ENCODE measurements around the gene BRI3BP.

BRI3BP gene

GRCh38 chr12:125050446-125050845, 57.0 kb downstream of the BRI3BP start:
- TF ChIP-seq CTCF (IDR thresholded peaks at IDR 0.05), result no peak
- Mint-ChIP-seq H3K36me3 (ENCODE audit: low read depth) (peaks cover 9% of the 10 kb centered on the region), H3K9me3 (peaks cover 12% of the 10 kb centered on the region), H3K27ac (no peak overlapping the region), H3K4me3 (no peak overlapping the region), H3K27me3 (ENCODE audit: low read depth, poor library complexity) (peaks cover under 1% of the 10 kb centered on the region), H3K4me1 (no peaks in the 10 kb centered on the region)
- no peak for DNase-seq

DNA sequence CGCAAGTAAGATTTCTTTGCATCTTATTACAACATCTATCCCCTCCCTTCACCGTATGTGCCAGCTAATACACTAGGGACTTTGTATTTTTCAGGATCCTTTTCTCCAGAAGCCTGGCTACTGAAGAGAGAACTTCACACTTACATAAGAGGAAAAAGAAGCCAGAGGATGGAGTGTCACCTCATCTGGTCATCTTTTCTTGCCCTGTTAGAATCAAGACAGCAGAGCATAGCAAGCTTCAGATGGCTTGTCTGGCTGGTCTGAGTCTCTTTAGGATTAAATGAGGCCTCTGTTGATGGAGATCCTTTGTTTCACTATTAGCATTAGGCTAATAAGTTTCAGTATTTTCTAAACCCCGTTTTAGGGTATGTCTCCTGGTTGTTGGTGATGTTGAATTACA, 57.4 kb downstream of the BRI3BP start:
- Mint-ChIP-seq H3K27ac (no peak overlapping the region), H3K36me3 (ENCODE audit: low read depth) (peaks cover 10% of the 10 kb centered on the region), H3K27me3 (ENCODE audit: low read depth, poor library complexity) (peaks cover 3% of the 10 kb centered on the region), H3K4me3 (no peak overlapping the region), H3K9me3 (peaks cover 12% of the 10 kb centered on the region), H3K4me1 (no peaks in the 10 kb centered on the region)
- DNase-seq, result no peak
- no peak for TF ChIP-seq CTCF (IDR thresholded peaks at IDR 0.05)

DNA sequence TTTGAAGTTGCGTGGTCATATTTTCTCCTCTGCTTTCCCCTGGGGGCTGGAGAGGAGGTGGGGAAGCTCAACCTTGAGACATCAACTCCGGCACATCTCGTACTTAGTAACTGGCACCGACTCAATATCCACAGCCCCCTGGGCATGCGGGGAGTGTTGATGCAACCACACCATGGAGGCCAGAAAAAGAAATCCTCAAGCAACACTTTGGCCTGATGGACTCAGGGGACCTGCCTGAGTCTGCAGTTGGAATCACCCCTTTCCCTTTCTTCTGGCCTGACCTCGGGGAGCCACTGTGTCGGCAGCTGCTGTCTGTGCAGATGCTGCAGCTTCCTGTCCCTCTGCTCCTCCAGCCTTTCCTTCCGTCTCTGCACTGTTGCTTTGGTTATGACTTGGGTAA, 60.4 kb downstream of the BRI3BP start:
- no peak for TF ChIP-seq CTCF (IDR thresholded peaks at IDR 0.05)
- DNase-seq, result no peak
- H3K4me3 Mint-ChIP-seq, result no peak overlapping the region
- H3K27ac Mint-ChIP-seq, result no peak overlapping the region
- H3K36me3 Mint-ChIP-seq (ENCODE audit: low read depth), result peaks cover 10% of the 10 kb centered on the region
- peaks cover 3% of the 10 kb centered on the region for H3K27me3 Mint-ChIP-seq (ENCODE audit: low read depth, poor library complexity)
- no peaks in the 10 kb centered on the region for H3K4me1 Mint-ChIP-seq
- peaks cover 12% of the 10 kb centered on the region for H3K9me3 Mint-ChIP-seq

DNA sequence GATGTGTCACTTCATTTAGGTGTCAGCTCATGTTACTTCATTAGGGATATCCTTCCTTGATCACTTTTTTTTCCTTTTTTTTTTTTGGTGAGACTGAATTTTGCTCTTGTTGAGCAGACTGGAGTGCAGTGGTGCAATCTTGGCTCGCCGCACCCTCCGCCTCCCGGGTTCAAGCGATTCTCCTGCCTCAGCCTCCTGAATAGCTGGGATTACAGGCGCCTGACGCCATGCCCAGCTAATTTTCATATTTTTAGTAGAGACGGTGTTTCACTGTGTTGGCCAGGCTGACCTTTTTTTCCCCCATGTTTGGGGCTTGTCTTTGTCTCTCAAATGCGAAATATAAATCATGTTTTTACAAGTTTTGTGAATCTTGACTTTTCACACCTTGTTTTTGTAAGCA, 62.1 kb downstream of the BRI3BP start:
- Mint-ChIP-seq H3K4me3 (no peak overlapping the region), H3K36me3 (ENCODE audit: low read depth) (peaks cover 15% of the 10 kb centered on the region), H3K27ac (no peak overlapping the region), H3K27me3 (ENCODE audit: low read depth, poor library complexity) (peaks cover 3% of the 10 kb centered on the region), H3K4me1 (no peaks in the 10 kb centered on the region), H3K9me3 (peaks cover 24% of the 10 kb centered on the region)
- no peak for DNase-seq
- no peak for TF ChIP-seq CTCF (IDR thresholded peaks at IDR 0.05)

GRCh38 chr12:125056306-125056705, 62.9 kb downstream of the BRI3BP start:
- H3K36me3 Mint-ChIP-seq (ENCODE audit: low read depth), result peaks cover 15% of the 10 kb centered on the region

More at GRCh38 chr12:125056306-125056705, 62.9 kb downstream of the BRI3BP start:
- TF ChIP-seq CTCF (IDR thresholded peaks at IDR 0.05), result no peak
- Mint-ChIP-seq H3K4me3 (no peak overlapping the region), H3K9me3 (peaks cover 31% of the 10 kb centered on the region), H3K27me3 (ENCODE audit: low read depth, poor library complexity) (peaks cover 3% of the 10 kb centered on the region), H3K4me1 (no peaks in the 10 kb centered on the region), H3K27ac (no peak overlapping the region)
- no peak for DNase-seq

All from nephron progenitor cell (in vitro differentiated cells).